IPS-18c (cell line): ENCODE results near the gene SLC22A3.
"Not testable (repeated sequence)": the region's sequence is repeated elsewhere in the genome, so short reads cannot be mapped to it uniquely, and the experiment has no call there.

Experiments used
- H3K4me3 ChIP-seq: 2 replicates; pipeline ENCODE4 v1.7.0; 2013; ENCODE audit warnings: low read depth, mild to moderate bottlenecking, low read length, moderate library complexity; ENCODE audit not compliant: insufficient read depth
- H3K9me3 ChIP-seq: one replicate; pipeline ENCODE4 v1.6.1; 2013; ENCODE audit warnings: mild to moderate bottlenecking, low read length, moderate library complexity; ENCODE audit not compliant: control insufficient read depth, insufficient read depth

Gene SLC22A3

GRCh38 chr6:160387916-160388643, 39.9 kb downstream of the SLC22A3 start:
- H3K4me3 ChIP-seq = no peak overlapping the region
- H3K9me3 ChIP-seq = no peaks in the 10 kb centered on the region

GRCh38 chr6:160388922-160389321, 40.7 kb downstream of the SLC22A3 start:
- Histone ChIP-seq H3K9me3 (no peaks in the 10 kb centered on the region), H3K4me3 (no peak overlapping the region)

GRCh38 chr6:160391419-160392116, 43.4 kb downstream of the SLC22A3 start:
- no peaks in the 10 kb centered on the region for H3K9me3 ChIP-seq
- H3K4me3 ChIP-seq = no peak overlapping the region

- H3K4me3 ChIP-seq, H3K9me3 ChIP-seq: not testable (repeated sequence)
Observed at GRCh38 chr6:160393442-160393841, 45.3 kb downstream of the SLC22A3 start.

- Histone ChIP-seq H3K4me3 (no peak overlapping the region), H3K9me3 (no peaks in the 10 kb centered on the region)
Observed at GRCh38 chr6:160393891-160394653, 45.9 kb downstream of the SLC22A3 start.

GRCh38 chr6:160394654-160395035, 46.5 kb downstream of the SLC22A3 start:
- no peak overlapping the region for H3K4me3 ChIP-seq
- no peaks in the 10 kb centered on the region for H3K9me3 ChIP-seq

- no peak overlapping the region for H3K4me3 ChIP-seq
- no peaks in the 10 kb centered on the region for H3K9me3 ChIP-seq
Observed at GRCh38 chr6:160395187-160395586, 47.0 kb downstream of the SLC22A3 start.

GRCh38 chr6:160396292-160396691, 48.1 kb downstream of the SLC22A3 start:
- H3K4me3 ChIP-seq = no peak overlapping the region
- no peaks in the 10 kb centered on the region for H3K9me3 ChIP-seq

GRCh38 chr6:160398674-160399271, 50.6 kb downstream of the SLC22A3 start:
- H3K9me3 ChIP-seq = no peaks in the 10 kb centered on the region
- H3K4me3 ChIP-seq = no peak overlapping the region

GRCh38 chr6:160400446-160400845, 52.3 kb downstream of the SLC22A3 start:
- no peak overlapping the region for H3K4me3 ChIP-seq
- no peaks in the 10 kb centered on the region for H3K9me3 ChIP-seq

GRCh38 chr6:160408528-160408927, 60.4 kb downstream of the SLC22A3 start:
- H3K4me3 ChIP-seq = no peak overlapping the region
- no peaks in the 10 kb centered on the region for H3K9me3 ChIP-seq

GRCh38 chr6:160412993-160413392, 64.8 kb downstream of the SLC22A3 start:
- H3K9me3 ChIP-seq = no peaks in the 10 kb centered on the region
- H3K4me3 ChIP-seq = no peak overlapping the region

GRCh38 chr6:160417146-160417545, 69.0 kb downstream of the SLC22A3 start:
- Histone ChIP-seq H3K4me3 (no peak overlapping the region), H3K9me3 (no peaks in the 10 kb centered on the region)

GRCh38 chr6:160417550-160417949, 69.4 kb downstream of the SLC22A3 start:
- Histone ChIP-seq H3K4me3 (no peak overlapping the region), H3K9me3 (no peaks in the 10 kb centered on the region)

- Histone ChIP-seq H3K4me3 (no peak overlapping the region), H3K9me3 (no peaks in the 10 kb centered on the region)
Observed at GRCh38 chr6:160418370-160418769, 70.2 kb downstream of the SLC22A3 start.

GRCh38 chr6:160419488-160419887, 71.3 kb downstream of the SLC22A3 start:
- no peaks in the 10 kb centered on the region for H3K9me3 ChIP-seq

GRCh38 chr6:160420253-160420968, 72.2 kb downstream of the SLC22A3 start:
- Histone ChIP-seq H3K4me3 (no peak overlapping the region), H3K9me3 (no peaks in the 10 kb centered on the region)

More at GRCh38 chr6:160419488-160419887, 71.3 kb downstream of the SLC22A3 start:
- no peak overlapping the region for H3K4me3 ChIP-seq
